Measurements from ENCODE around the gene UBALD2. TPM values are rescaled to one million over a fixed set of nuclear protein-coding genes. Genes with fewer than 3 reads are reported as not detected.
A peak's percentile ranks its signal among the peaks of the same experiment; 100 is the strongest.
"Not testable (repeated sequence)": the region's sequence is repeated elsewhere in the genome, so short reads cannot be mapped to it uniquely, and the experiment has no call there.

The UBALD2 gene
- total RNA-seq, 2 experiments from 2014 or later = 260 to 406 TPM

- CTCF ChIA-PET = interaction anchor here (1.3 to 7.8 kb wide), 3 partner anchors 13 to 68 kb away, joined by 4 to 83 read pairs (median 25); partner anchors contain the start of gene UBALD2
- DNase-seq (no peak), ATAC-seq (no peak)
- peaks cover 76% of the 10 kb centered on the region for H3K4me1 Mint-ChIP-seq
- peaks cover 5% of the 10 kb centered on the region for H3K36me3 Mint-ChIP-seq
- H3K9me3 Mint-ChIP-seq (ENCODE audit: low read depth) = no peaks in the 10 kb centered on the region
- H3K27ac Mint-ChIP-seq = no peak overlapping the region
- no peak overlapping the region for H3K4me3 Mint-ChIP-seq
- no peaks in the 10 kb centered on the region for H3K27me3 Mint-ChIP-seq
These were observed 15.0 kb upstream of the UBALD2 start for GRCh38 chr17:76250141-76250540.

DNA sequence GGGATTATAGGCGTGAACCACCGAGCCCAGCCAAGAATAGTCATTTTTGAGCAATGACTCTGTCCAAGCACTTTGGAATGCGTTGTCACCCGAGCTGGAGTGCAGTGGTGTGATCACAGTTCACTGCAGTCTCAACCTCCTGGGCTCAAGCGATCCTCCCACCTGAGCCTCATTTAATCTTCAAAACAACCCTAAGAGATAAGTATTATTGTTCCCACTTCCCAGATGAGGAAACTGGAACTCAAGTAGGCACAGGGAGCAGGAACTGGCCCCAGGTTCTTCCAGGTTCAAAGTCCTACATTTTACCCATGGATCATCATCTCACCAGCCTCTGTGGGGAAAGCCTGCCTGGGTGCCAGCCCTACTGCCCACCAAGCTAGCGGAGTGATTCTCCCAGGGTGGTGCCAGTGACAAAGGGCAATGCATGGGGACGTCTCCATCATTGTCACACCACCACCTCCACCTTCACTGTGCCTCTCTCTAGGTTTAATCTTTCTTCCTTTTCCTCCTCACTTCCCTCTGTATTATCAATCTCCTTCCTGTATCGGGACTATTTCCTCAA lies 13.6 kb upstream of the UBALD2 start:
- DNase-seq (no peak), ATAC-seq (peak; percentile 2)
- H3K36me3 Mint-ChIP-seq = peaks cover 10% of the 10 kb centered on the region
- H3K27ac Mint-ChIP-seq = peak overlapping the region; percentile 98
- H3K4me3 Mint-ChIP-seq = no peak overlapping the region
- H3K27me3 Mint-ChIP-seq = no peaks in the 10 kb centered on the region
- CTCF ChIA-PET = interaction anchor here (1.1 to 3.3 kb wide), 5 partner anchors 11 to 130 kb away, joined by 3 to 25 read pairs (median 5); partner anchors contain the start of gene UBALD2
- peaks cover 78% of the 10 kb centered on the region for H3K4me1 Mint-ChIP-seq
- H3K9me3 Mint-ChIP-seq (ENCODE audit: low read depth) = no peaks in the 10 kb centered on the region

- DNase-seq = peak; percentile 66
- CTCF ChIA-PET = interaction anchor here (1.0 to 3.3 kb wide), 6 partner anchors 11 to 131 kb away, joined by 3 to 25 read pairs (median 4); partner anchors contain the start of gene UBALD2
- H3K4me3 Mint-ChIP-seq = peak overlapping the region; percentile 67
These were observed 12.9 kb upstream of the UBALD2 start for GRCh38 chr17:76252040-76252954.

GRCh38 chr17:76252967-76253766 lies 12.0 kb upstream of the UBALD2 start:
- H3K27me3 Mint-ChIP-seq; ATAC-seq; H3K9me3 Mint-ChIP-seq (ENCODE audit: low read depth); DNase-seq: not testable (repeated sequence)
- CTCF ChIA-PET = interaction anchor here (0.8 to 1.9 kb wide), 6 partner anchors 10 to 132 kb away, joined by 3 to 6 read pairs (median 4); no protein-coding TSS in a partner anchor
- Mint-ChIP-seq H3K27ac (peak overlapping the region; percentile 98), H3K36me3 (peaks cover 14% of the 10 kb centered on the region), H3K4me1 (peaks cover 69% of the 10 kb centered on the region), H3K4me3 (peak overlapping the region; percentile 67)

More at GRCh38 chr17:76252040-76252954, 12.9 kb upstream of the UBALD2 start:
- peak overlapping the region; percentile 98 for H3K27ac Mint-ChIP-seq
- peak; percentile 68 for ATAC-seq
- H3K27me3 Mint-ChIP-seq = no peaks in the 10 kb centered on the region
- peaks cover 2% of the 10 kb centered on the region for H3K9me3 Mint-ChIP-seq (ENCODE audit: low read depth)
- peaks cover 77% of the 10 kb centered on the region for H3K4me1 Mint-ChIP-seq
- H3K36me3 Mint-ChIP-seq = peaks cover 14% of the 10 kb centered on the region

DNA sequence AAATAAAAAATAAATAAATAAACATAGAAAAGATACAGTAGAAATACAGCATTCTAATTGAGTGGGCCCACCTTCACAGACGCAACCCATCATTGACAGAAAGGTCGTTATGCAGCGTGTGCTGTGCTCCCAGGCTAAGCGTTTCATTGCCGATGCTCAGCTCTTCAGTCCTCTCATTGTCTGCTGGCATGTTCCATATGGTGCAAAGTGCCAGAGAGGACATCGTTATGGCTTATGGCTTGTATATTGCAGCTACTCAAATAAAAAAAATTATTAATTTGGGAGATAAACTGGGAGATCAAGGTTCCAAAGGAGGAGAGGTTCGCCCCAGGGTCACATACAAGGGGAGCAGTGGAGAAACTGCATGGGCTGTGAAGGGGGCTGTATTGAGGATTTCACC lies 11.3 kb upstream of the UBALD2 start:
- peak overlapping the region; percentile 67 for H3K27ac Mint-ChIP-seq
- peaks cover 65% of the 10 kb centered on the region for H3K4me1 Mint-ChIP-seq
- H3K4me3 Mint-ChIP-seq = no peak overlapping the region
- no peaks in the 10 kb centered on the region for H3K27me3 Mint-ChIP-seq
- H3K9me3 Mint-ChIP-seq (ENCODE audit: low read depth) = peaks cover 2% of the 10 kb centered on the region
- ATAC-seq (no peak), DNase-seq (no peak)
- peaks cover 14% of the 10 kb centered on the region for H3K36me3 Mint-ChIP-seq
- CTCF ChIA-PET = interaction anchor here (0.8 to 1.9 kb wide), 6 partner anchors 8 to 133 kb away, joined by 3 to 6 read pairs (median 4); no protein-coding TSS in a partner anchor

DNA sequence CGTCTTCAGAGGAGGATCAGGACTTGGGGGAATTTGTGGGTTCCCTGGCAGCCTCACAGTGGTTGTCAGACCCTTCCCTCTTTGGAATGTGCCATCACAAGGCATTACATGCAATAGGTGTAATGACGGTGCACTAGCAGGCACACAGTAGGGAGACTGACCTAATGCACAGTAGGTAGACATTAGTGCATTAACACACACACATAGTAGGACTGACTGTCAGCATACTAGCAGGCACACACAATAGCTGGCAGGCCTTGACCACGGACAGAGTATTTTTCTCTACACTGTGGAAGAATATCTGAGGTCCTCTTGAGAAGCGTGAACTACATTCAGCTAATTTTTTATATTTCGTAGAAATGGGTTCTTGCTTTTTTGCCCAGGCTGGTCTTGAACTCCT lies 10.9 kb upstream of the UBALD2 start:
- DNase-seq (no peak), ATAC-seq (no peak)
- H3K36me3 Mint-ChIP-seq = peaks cover 16% of the 10 kb centered on the region
- no peak overlapping the region for H3K4me3 Mint-ChIP-seq
- CTCF ChIA-PET = interaction anchor here (1.0 to 1.9 kb wide), 5 partner anchors 9 to 133 kb away, joined by 3 to 6 read pairs (median 5); no protein-coding TSS in a partner anchor
- peak overlapping the region; percentile 67 for H3K27ac Mint-ChIP-seq
- H3K27me3 Mint-ChIP-seq = no peaks in the 10 kb centered on the region
- peaks cover 2% of the 10 kb centered on the region for H3K9me3 Mint-ChIP-seq (ENCODE audit: low read depth)
- H3K4me1 Mint-ChIP-seq = peaks cover 61% of the 10 kb centered on the region

DNA sequence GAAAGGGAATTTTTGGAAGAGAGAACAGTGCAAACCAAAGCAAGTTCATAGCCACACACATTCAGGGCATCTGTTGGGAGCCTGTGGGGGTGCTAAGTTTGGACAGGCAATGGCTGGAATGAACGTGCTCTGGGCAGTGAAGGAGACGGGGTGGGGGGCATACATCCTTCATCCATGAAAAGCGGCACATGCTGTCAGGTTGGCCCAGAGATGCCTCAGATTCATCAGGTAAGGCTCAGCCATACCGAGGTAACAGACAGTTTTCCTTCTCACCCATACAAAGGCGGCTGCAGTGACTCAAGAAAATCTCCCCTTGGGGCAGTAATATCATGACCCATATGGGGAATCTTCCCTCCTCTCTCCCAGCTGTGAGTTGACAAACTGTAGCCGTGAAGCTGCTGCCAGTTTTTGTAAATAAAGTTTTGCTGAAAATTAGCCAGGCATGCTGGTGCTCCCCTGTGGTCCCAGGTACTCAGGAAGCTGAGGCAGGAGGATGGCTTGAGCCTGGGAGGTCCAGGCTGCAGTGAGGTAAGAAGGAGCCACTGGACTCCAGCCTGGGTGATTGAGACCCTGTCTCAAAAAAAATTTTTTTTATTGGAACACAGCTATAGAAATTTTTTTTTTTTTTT lies 9.2 kb upstream of the UBALD2 start:
- Mint-ChIP-seq H3K27ac (peak overlapping the region; percentile 97), H3K36me3 (peaks cover 19% of the 10 kb centered on the region), H3K4me1 (peaks cover 58% of the 10 kb centered on the region), H3K27me3 (no peaks in the 10 kb centered on the region), H3K9me3 (ENCODE audit: low read depth) (peaks cover 2% of the 10 kb centered on the region), H3K4me3 (peak overlapping the region; percentile 72)
- CTCF ChIA-PET = interaction anchor here (0.6 to 2.3 kb wide), 10 partner anchors 9 to 403 kb away, joined by 3 to 17 read pairs (median 5); partner anchors contain the start of gene UBALD2
- no peak for ATAC-seq
- DNase-seq = peak; percentile 39

DNA sequence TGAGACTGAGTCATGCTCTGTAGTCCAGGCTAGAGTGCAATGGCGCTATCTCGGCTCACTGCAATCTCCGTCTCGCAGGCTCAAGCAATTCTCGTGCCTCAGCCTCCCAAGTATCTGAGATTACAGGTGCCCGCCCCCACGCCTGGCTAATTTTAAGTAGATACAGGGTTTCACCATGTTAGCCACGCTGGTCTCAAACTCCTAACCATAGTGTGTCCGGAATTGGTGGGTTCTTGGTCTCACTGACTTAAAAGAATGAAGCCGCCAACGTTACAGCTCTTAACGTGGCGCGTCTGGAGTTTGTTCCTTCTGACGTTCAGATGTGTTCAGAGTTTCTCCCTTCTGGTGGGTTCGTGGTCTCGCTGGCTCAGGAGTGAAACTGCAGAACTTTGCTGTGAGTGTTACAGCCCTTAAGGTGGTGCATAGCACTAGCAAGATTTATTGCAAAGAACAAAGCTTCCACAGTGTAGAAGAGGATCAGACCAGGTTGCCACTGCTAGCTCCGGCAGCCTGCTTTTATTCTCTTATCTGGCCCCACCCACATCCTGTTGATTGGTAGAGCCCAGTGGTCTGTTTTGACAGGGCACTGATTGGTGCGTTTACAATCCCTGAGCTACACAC lies 8.6 kb upstream of the UBALD2 start:
- DNase-seq = peak; percentile 86
- Mint-ChIP-seq H3K4me1 (peaks cover 55% of the 10 kb centered on the region), H3K36me3 (peaks cover 21% of the 10 kb centered on the region), H3K4me3 (peak overlapping the region; percentile 72), H3K27ac (peak overlapping the region; percentile 97)
- CTCF ChIA-PET = interaction anchor here (0.6 to 2.3 kb wide), 12 partner anchors 8 to 403 kb away, joined by 3 to 17 read pairs (median 4); partner anchors contain the start of gene UBALD2
- H3K9me3 Mint-ChIP-seq (ENCODE audit: low read depth); H3K27me3 Mint-ChIP-seq: not testable (repeated sequence)
- ATAC-seq = peak; percentile 76

- ATAC-seq (no peak), DNase-seq (no peak)
- peaks cover 16% of the 10 kb centered on the region for H3K36me3 Mint-ChIP-seq
- H3K4me1 Mint-ChIP-seq = peaks cover 56% of the 10 kb centered on the region
- no peaks in the 10 kb centered on the region for H3K27me3 Mint-ChIP-seq
- H3K4me3 Mint-ChIP-seq = no peak overlapping the region
- CTCF ChIA-PET = interaction anchor here (2.5 kb wide), 1 partner anchor 19 kb away, joined by 9 read pairs; no protein-coding TSS in a partner anchor
- no peak overlapping the region for H3K27ac Mint-ChIP-seq
- peaks cover 2% of the 10 kb centered on the region for H3K9me3 Mint-ChIP-seq (ENCODE audit: low read depth)
These were observed 4.9 kb upstream of the UBALD2 start for GRCh38 chr17:76260220-76260619.

DNA sequence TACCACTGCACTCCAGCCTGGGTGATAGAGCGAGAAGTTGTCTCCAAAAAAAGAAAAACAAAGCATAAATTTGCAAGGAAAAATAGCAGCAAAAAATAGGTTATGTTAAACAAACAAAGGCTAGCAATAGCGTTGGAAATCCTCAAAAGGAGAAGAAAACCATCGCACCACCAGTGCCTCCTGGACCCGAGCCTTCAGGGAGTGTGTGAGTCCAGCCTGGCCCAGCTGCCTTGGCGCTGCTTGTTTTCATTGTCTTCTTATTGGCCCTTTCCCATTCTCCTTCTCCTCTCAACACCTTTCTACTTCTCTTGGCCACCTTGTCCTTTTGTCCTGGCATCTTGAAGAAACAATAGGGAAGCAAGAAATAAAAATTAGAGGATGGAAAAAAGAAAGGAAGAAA lies 4.5 kb upstream of the UBALD2 start:
- ATAC-seq (no peak), DNase-seq (no peak)
- CTCF ChIA-PET = interaction anchor here (1.6 to 4.9 kb wide), 3 partner anchors 10 to 23 kb away, joined by 5 to 25 read pairs (median 9); no protein-coding TSS in a partner anchor
- Mint-ChIP-seq H3K36me3 (peaks cover 12% of the 10 kb centered on the region), H3K4me3 (no peak overlapping the region), H3K4me1 (peaks cover 52% of the 10 kb centered on the region), H3K9me3 (ENCODE audit: low read depth) (peaks cover 2% of the 10 kb centered on the region), H3K27ac (no peak overlapping the region), H3K27me3 (no peaks in the 10 kb centered on the region)

DNA sequence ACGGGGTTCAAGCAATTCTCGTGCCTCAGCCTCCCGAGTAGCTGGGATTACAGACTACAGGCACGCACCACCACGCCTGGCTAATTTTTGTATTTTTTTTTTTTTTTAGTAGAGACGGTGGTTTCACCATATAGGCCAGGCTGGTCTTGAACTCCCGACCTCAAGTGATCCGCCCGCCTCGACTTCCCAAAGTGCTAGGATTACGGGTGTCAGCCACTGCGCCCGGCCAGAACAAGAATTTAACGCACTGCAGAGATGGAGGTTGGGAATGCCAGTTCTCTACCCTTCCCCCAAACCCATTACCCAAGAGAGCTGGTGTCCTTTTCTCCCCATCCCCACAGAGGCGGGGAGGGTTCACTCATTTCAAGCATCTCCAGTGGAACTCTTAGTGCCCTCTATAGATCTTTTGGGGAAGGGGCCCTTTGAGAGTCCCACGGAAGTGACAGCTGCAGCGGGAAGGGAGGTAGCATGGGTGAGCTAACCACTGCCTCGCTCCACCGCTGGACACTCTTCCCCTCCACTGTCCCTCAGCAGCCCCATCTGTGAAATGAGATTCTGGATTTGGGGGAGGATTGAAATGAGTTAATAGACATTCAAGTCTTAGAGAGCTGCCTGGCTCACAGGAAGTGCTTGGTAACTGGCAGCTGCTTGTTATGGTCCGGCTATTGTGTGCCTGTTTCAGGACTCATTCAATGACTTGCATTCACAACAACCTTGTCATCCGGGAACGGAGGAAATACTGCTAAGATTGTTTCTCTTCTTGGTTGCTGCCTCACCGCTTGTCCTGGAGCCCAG lies 3.5 kb upstream of the UBALD2 start:
- Mint-ChIP-seq H3K27me3 (no peaks in the 10 kb centered on the region), H3K4me3 (no peak overlapping the region), H3K36me3 (peaks cover 17% of the 10 kb centered on the region), H3K27ac (peak overlapping the region; percentile 91), H3K4me1 (peaks cover 43% of the 10 kb centered on the region), H3K9me3 (ENCODE audit: low read depth) (peaks cover 2% of the 10 kb centered on the region)
- CTCF ChIA-PET = interaction anchor here (0.6 to 4.9 kb wide), 7 partner anchors 9 to 152 kb away, joined by 4 to 51 read pairs (median 8); no protein-coding TSS in a partner anchor
- DNase-seq = peak; percentile 43
- no peak for ATAC-seq

Data from activated CD8-positive, alpha-beta memory T cell treated with anti-CD3 and anti-CD28 coated beads, Interleukin-2, amount 10 ng/mL, durations not matched to agents 7 days and 5 days (primary cell).